ENCODE data around the gene SCN2B. TPM values are rescaled to one million over a fixed set of nuclear protein-coding genes. Genes with fewer than 3 reads are reported as not detected.
"Not testable (repeated sequence)": the region's sequence is repeated elsewhere in the genome, so short reads cannot be mapped to it uniquely, and the experiment has no call there.

The SCN2B gene
- total RNA-seq, 1 donor from 2014 or later = not detected

- H3K27me3 Mint-ChIP-seq (ENCODE audit: insufficient read depth) = no peaks in the 10 kb centered on the region
- H3K9me3 Mint-ChIP-seq = peaks cover 9% of the 10 kb centered on the region
- peaks cover 39% of the 10 kb centered on the region for H3K4me1 Mint-ChIP-seq (ENCODE audit: low read depth)
- no peak overlapping the region for H3K4me3 Mint-ChIP-seq
- intact Hi-C loops (cut with micrococcal nuclease) = loop anchor here (1.0 to 5.0 kb wide), 5 partner anchors 44 to 369 kb away; partner anchors contain the start of genes ARCN1 and IL10RA
- no peak overlapping the region for H3K27ac Mint-ChIP-seq
- H3K36me3 Mint-ChIP-seq (ENCODE audit: low read depth) = peaks cover 44% of the 10 kb centered on the region
- peak; percentile 72 for DNase-seq (ENCODE audit: low spot score)
Measured at GRCh38 chr11:118202599-118203422, 26.4 kb upstream of the SCN2B start.

- no peak for DNase-seq (ENCODE audit: low spot score)
- no peak overlapping the region for H3K4me3 Mint-ChIP-seq
Measured at GRCh38 chr11:118201966-118202365, 25.5 kb upstream of the SCN2B start.

GRCh38 chr11:118200901-118201680 is 24.7 kb upstream of the SCN2B start:
- peak; percentile 42 for DNase-seq (ENCODE audit: low spot score)
- peaks cover 43% of the 10 kb centered on the region for H3K36me3 Mint-ChIP-seq (ENCODE audit: low read depth)

More at GRCh38 chr11:118201966-118202365, 25.5 kb upstream of the SCN2B start:
- Mint-ChIP-seq H3K27me3 (ENCODE audit: insufficient read depth) (no peaks in the 10 kb centered on the region), H3K4me1 (ENCODE audit: low read depth) (peaks cover 31% of the 10 kb centered on the region), H3K27ac (no peak overlapping the region), H3K36me3 (ENCODE audit: low read depth) (peaks cover 45% of the 10 kb centered on the region), H3K9me3 (peaks cover 9% of the 10 kb centered on the region)
- intact Hi-C loops (cut with micrococcal nuclease) = loop anchor here (1.0 to 5.0 kb wide), 15 partner anchors 7 to 370 kb away; partner anchors contain the start of genes ARCN1, ATP5MG, CD3G and IL10RA

GRCh38 chr11:118200497-118200896 is 24.1 kb upstream of the SCN2B start:
- H3K27ac Mint-ChIP-seq = no peak overlapping the region
- H3K36me3 Mint-ChIP-seq (ENCODE audit: low read depth) = peaks cover 37% of the 10 kb centered on the region
- DNase-seq (ENCODE audit: low spot score) = no peak
- peaks cover 16% of the 10 kb centered on the region for H3K4me1 Mint-ChIP-seq (ENCODE audit: low read depth)
- no peaks in the 10 kb centered on the region for H3K27me3 Mint-ChIP-seq (ENCODE audit: insufficient read depth)
- no peaks in the 10 kb centered on the region for H3K9me3 Mint-ChIP-seq
- intact Hi-C loops (cut with micrococcal nuclease) = loop anchor here (2.0 to 5.0 kb wide), 7 partner anchors 144 to 372 kb away; partner anchors contain the start of genes ARCN1, ATP5MG, CD3G and IL10RA
- H3K4me3 Mint-ChIP-seq = no peak overlapping the region

More at GRCh38 chr11:118200901-118201680, 24.7 kb upstream of the SCN2B start:
- Mint-ChIP-seq H3K4me3 (no peak overlapping the region), H3K27me3 (ENCODE audit: insufficient read depth) (no peaks in the 10 kb centered on the region), H3K4me1 (ENCODE audit: low read depth) (peaks cover 22% of the 10 kb centered on the region), H3K9me3 (peaks cover 6% of the 10 kb centered on the region), H3K27ac (no peak overlapping the region)
- intact Hi-C loops (cut with micrococcal nuclease) = loop anchor here (1.0 to 5.0 kb wide), 14 partner anchors 8 to 371 kb away; partner anchors contain the start of genes ARCN1, ATP5MG, CD3G and IL10RA

GRCh38 chr11:118199135-118199534 is 22.7 kb upstream of the SCN2B start:
- Mint-ChIP-seq H3K27me3 (ENCODE audit: insufficient read depth) (no peaks in the 10 kb centered on the region), H3K9me3 (no peaks in the 10 kb centered on the region), H3K4me1 (ENCODE audit: low read depth) (peaks cover 13% of the 10 kb centered on the region), H3K36me3 (ENCODE audit: low read depth) (peaks cover 38% of the 10 kb centered on the region), H3K4me3 (peak overlapping the region; percentile 21), H3K27ac (peak overlapping the region; percentile 81)
- DNase-seq (ENCODE audit: low spot score) = no peak
- intact Hi-C loops (cut with micrococcal nuclease) = no loop called here

- Mint-ChIP-seq H3K4me1 (ENCODE audit: low read depth) (peaks cover 13% of the 10 kb centered on the region), H3K4me3 (peak overlapping the region; percentile 21), H3K9me3 (no peaks in the 10 kb centered on the region), H3K27me3 (ENCODE audit: insufficient read depth) (no peaks in the 10 kb centered on the region), H3K27ac (peak overlapping the region; percentile 81), H3K36me3 (ENCODE audit: low read depth) (peaks cover 45% of the 10 kb centered on the region)
- intact Hi-C loops (cut with micrococcal nuclease) = loop anchor here (1.0 kb wide), 4 partner anchors 53 to 290 kb away; no protein-coding TSS in a partner anchor
- DNase-seq (ENCODE audit: low spot score) = peak; percentile 67
Measured at GRCh38 chr11:118198370-118198769, 21.9 kb upstream of the SCN2B start.

GRCh38 chr11:118194835-118195627 is 18.6 kb upstream of the SCN2B start:
- DNase-seq (ENCODE audit: low spot score) = no peak
- Mint-ChIP-seq H3K4me1 (ENCODE audit: low read depth) (peaks cover 13% of the 10 kb centered on the region), H3K27me3 (ENCODE audit: insufficient read depth) (peaks cover under 1% of the 10 kb centered on the region), H3K27ac (no peak overlapping the region), H3K4me3 (no peak overlapping the region), H3K9me3 (peaks cover 10% of the 10 kb centered on the region), H3K36me3 (ENCODE audit: low read depth) (peaks cover 66% of the 10 kb centered on the region)
- intact Hi-C loops (cut with micrococcal nuclease) = no loop called here

- intact Hi-C loops (cut with micrococcal nuclease) = no loop called here
- Mint-ChIP-seq H3K9me3 (peaks cover 10% of the 10 kb centered on the region), H3K27ac (no peak overlapping the region), H3K4me1 (ENCODE audit: low read depth) (peaks cover 11% of the 10 kb centered on the region), H3K36me3 (ENCODE audit: low read depth) (peaks cover 59% of the 10 kb centered on the region), H3K4me3 (no peak overlapping the region), H3K27me3 (ENCODE audit: insufficient read depth) (peaks cover 8% of the 10 kb centered on the region)
- DNase-seq (ENCODE audit: low spot score) = no peak
Measured at GRCh38 chr11:118193910-118194566, 17.6 kb upstream of the SCN2B start.

- DNase-seq (ENCODE audit: low spot score); H3K4me3 Mint-ChIP-seq; H3K9me3 Mint-ChIP-seq; intact Hi-C loops (cut with micrococcal nuclease); H3K27ac Mint-ChIP-seq; H3K4me1 Mint-ChIP-seq (ENCODE audit: low read depth): not testable (repeated sequence)
- H3K36me3 Mint-ChIP-seq (ENCODE audit: low read depth) = peaks cover 48% of the 10 kb centered on the region
- peaks cover 12% of the 10 kb centered on the region for H3K27me3 Mint-ChIP-seq (ENCODE audit: insufficient read depth)
Measured at GRCh38 chr11:118192817-118193216, 16.4 kb upstream of the SCN2B start.

GRCh38 chr11:118190942-118191506 is 14.6 kb upstream of the SCN2B start:
- DNase-seq (ENCODE audit: low spot score); intact Hi-C loops (cut with micrococcal nuclease); H3K9me3 Mint-ChIP-seq; H3K4me3 Mint-ChIP-seq; H3K4me1 Mint-ChIP-seq (ENCODE audit: low read depth): not testable (repeated sequence)
- Mint-ChIP-seq H3K36me3 (ENCODE audit: low read depth) (peaks cover 34% of the 10 kb centered on the region), H3K27ac (peak overlapping the region; percentile 44), H3K27me3 (ENCODE audit: insufficient read depth) (peaks cover 18% of the 10 kb centered on the region)

- H3K27me3 Mint-ChIP-seq (ENCODE audit: insufficient read depth) = peaks cover 28% of the 10 kb centered on the region
- H3K36me3 Mint-ChIP-seq (ENCODE audit: low read depth) = peaks cover 6% of the 10 kb centered on the region
- no peak overlapping the region for H3K4me3 Mint-ChIP-seq
- H3K27ac Mint-ChIP-seq = no peak overlapping the region
- H3K4me1 Mint-ChIP-seq (ENCODE audit: low read depth) = peaks cover 5% of the 10 kb centered on the region
- DNase-seq (ENCODE audit: low spot score) = no peak
- intact Hi-C loops (cut with micrococcal nuclease) = no loop called here
- H3K9me3 Mint-ChIP-seq = peaks cover 4% of the 10 kb centered on the region
Measured at GRCh38 chr11:118186346-118187107, 10.1 kb upstream of the SCN2B start.

Measured in activated T-helper 1 cell treated with anti-CD3 and anti-CD28 coated beads, Interleukin-12 subunit alpha, Interleukin-12 subunit beta, Interleukin-2, Interleukin-4 antibody, amounts not matched to agents 30 ng/mL and 10 ng/mL and 1 ng/mL, durations not matched to agents 14 hours and 24 hours and 36 hours (primary cell).